Stimulated activated CD8-positive, alpha-beta memory T cell treated with anti-CD3 and anti-CD28 coated beads, Interleukin-15, amount 100 ng/mL, for 1 hour (primary cell): ENCODE measurements around the gene PROM1.

Source experiments
- DNase-seq: peaks from one replicate; pipeline ENCODE4 v3.0.0-alpha.2; 2020; ENCODE audit warnings: low read depth

The PROM1 gene

GRCh38 chr4:15983610-15984009 is 100.2 kb downstream of the PROM1 start:
- DNase-seq: no peak

DNA sequence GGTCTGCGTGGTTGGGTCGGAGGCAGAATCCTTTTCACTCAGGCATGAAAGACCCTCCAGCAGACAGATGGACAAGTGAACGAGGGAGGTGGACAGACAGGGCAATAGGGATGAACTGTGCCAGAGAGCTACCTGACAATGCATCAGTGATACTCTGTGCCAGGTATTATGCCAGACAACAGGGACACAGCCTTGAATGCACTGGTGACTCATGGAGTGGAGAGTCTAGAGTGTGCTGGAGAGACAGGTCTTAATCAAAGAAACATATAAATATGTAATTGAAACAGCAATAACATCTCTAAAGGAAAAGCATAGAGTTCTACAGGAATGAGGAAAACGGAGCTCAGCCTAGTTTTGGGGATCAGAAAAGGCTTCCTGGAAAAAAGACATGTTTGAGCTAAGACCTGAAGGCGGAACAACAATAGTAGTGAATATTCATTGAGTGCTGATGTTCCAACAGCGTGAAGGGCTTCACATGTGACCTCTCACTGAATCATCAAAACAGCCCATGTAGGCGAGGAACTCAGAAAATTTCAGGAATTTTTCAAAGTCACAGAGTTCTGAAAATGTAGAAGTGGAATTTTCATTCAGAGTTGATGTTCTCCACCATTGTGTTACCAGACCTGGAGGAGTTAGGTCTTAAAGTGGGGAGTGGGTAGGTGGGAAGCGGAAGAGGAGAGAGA is 100.8 kb downstream of the PROM1 start:
- no peak for DNase-seq

GRCh38 chr4:15976456-15977447 is 107.1 kb downstream of the PROM1 start:
- DNase-seq: no peak

DNA sequence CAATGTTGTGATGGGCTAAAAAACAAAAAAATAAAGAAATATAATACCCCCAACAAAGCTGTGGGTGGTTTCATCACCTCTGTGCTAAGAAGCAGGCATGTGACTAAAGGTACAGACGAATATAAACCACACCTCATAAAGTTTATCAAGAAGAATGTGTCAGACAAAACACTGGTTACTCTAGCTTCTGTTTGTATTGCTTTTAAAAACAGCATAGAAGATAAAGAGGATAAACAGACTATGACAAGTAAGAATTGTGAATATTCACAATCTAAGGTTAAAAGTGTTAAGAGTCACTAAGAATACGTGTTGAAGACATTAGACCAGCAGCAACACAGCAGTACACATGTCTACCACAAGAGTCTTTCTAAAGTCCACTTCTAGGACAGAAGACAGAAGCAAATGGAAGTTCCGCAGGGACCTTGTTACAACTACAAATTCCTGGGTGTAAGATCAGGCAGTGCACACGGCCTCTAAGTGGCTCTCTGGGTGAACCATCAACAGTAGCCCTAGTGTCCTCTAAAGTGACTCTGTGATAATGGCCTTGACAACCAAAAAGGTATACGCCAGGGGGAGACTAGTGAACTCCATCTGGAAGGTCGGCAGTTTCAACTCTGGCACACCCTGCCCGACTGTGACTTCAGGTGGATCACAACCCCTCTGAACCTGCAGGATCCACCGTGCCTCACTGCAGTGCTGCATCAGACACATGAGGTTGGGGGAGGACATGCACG is 112.6 kb downstream of the PROM1 start:
- DNase-seq: no peak

- no peak for DNase-seq
Measured at GRCh38 chr4:15968551-15969300, 115.1 kb downstream of the PROM1 start.

DNA sequence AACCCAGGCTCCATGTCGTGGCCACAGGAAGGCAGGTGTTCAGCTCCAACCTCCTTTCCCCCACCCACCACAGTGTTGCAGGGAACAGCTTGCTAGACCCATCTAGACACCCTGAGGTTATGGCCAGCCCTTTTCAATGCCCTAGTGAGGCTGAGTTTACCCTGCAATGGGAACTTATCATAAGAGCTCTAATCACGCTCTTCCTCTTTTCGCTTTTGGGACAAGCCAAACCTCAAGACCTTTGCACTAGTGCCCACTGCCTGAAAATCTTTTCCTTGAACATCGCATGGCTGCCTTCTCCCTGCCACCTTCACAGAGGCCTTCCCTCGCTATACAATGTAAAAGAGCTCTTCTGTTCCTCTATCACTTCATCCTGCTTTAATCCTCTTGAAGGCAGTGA is 118.5 kb downstream of the PROM1 start:
- DNase-seq: no peak

GRCh38 chr4:15964159-15964558 is 119.7 kb downstream of the PROM1 start:
- DNase-seq: no peak

DNA sequence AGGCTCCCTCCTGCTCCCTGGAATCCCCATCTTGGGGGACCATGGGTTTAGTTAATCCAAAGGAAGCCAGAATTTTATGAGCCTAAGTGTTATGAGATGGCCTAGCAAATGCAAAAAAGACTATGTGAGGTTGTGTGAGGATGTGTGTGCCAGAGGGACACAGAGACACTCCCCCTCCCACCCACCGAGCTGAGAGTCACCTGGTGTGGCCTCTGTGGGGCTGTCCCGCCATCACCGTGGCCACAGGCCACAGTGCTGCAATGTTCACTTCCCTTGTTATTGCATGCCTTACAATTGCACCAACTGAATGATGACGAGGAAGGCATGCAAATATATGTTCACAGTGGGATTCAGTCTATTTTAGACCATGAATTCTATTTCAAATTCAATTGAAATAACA is 120.2 kb downstream of the PROM1 start:
- DNase-seq: no peak

DNA sequence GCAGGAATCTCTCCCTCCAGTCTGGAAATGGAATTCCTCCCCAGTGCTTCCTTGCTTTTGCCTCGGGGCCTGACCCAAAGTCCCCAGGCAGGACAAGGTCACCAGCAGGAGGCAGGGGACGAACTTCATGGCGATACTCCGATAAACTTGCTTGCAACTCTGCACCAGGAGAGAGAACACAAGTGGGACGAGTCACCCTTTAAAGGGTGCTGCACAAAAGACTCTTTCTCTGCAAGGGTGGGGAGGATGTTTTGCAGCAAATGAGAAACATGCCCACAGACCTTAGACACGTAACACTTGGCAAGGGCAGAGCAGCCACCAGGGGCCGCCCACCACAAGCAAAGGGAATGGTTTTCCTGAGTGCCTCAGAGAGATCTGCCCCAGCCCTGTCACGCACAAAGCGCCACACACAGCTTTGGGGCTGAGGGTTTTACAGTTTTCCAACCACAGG is 120.8 kb downstream of the PROM1 start, which contains the start of gene FGFBP2:
Gene FGFBP2, minus strand, starts transcription at position 175 of the 451 bp plus-strand sequence. Its CDS starts 46 bp downstream, at position 129.
- DNase-seq: peak; percentile 51

DNA sequence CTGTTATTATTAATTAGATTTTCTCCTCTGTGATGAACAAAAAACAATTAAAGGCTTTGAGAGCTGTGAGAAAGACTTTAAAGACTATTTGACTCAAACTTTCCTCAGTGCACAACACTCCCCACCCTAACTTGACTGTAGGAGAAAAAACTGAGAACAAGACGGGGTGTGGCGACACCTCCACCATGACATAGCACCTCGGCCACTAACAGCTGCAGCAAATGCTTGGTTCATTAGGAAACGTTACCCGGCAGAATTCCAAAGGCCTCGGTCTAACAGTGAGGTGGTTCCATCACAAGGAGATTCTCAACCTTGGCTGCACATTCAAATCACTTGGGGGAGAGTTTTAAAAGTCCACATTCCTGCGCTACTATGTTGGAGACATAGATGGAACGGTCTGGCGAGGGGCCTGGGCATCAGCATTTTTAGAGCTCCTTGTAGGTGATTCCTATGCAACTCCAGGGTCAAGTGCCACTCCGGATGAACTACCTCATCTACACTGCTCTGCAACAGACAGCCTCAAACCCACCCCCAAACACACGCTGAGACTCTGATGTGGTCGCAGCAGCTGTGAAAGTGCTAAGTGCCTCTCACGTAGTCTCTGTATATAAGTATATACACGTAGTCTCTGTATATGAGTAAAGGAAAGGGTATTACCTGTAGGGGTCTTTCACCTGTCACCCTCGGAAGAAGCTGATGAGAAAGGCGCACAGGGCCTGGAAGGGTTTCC is 121.9 kb downstream of the PROM1 start:
- no peak for DNase-seq

DNA sequence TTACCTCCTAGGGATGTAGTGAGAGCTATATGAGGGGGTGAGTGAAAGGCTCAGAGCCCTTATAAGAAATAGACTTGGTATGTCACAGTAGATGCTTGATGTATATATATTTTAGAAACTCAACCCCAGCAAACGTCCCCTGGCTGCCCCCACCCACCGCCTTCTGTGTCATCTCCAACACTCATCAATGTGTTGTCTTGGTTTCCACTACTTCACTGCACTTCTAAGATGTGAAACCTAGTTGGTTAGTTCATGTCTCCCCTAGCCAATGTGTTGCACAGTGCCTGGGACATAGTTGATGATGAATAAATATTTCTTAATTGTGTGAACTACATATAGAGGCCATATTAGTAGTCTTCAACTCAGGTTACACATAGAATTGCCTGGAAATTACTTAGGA is 125.3 kb downstream of the PROM1 start:
- DNase-seq: no peak

GRCh38 chr4:15956179-15956850 is 127.5 kb downstream of the PROM1 start:
- DNase-seq: peak; percentile 66

DNA sequence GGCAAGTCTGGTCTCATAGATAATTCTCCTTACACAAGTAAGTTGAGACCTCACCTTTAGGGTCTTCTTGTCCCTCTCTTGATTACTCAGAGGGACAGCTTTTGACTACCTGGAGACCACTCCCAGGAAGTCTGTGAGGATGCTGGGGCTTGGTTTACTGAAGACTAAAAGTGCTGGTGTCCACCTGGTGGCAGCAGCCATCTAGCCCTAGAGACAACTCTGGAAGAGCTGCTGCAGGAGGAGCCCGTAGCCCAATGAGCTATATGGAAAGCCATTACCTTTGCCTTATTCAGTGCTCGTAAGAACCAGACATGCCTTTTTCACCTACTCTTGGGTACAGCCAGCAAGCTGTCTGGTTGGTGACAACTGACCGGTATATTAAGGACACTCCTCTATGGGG is 128.2 kb downstream of the PROM1 start:
- no peak for DNase-seq

GRCh38 chr4:15953625-15954024 is 130.2 kb downstream of the PROM1 start:
- DNase-seq: no peak

DNA sequence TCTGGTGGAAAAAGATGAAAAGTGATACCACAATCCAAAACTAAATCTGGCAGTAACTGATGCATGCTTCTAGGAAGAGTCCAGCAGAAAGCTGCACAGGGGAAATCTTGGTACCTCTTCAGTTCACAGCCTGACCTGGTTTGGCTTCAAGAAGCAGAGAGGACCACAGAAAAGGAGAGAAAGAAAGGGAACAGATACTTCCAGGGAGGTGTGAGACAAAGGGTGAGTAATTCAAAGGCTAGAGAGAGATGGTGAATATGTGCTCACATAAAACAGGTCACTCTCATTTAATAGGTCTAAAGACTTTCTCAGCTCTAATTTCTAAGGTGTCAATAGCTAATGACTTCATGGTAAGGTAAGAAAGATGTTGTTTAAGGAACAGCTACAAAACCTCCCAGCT is 132.0 kb downstream of the PROM1 start:
- DNase-seq: no peak

- DNase-seq: no peak
Measured at GRCh38 chr4:15948826-15949225, 135.0 kb downstream of the PROM1 start.

DNA sequence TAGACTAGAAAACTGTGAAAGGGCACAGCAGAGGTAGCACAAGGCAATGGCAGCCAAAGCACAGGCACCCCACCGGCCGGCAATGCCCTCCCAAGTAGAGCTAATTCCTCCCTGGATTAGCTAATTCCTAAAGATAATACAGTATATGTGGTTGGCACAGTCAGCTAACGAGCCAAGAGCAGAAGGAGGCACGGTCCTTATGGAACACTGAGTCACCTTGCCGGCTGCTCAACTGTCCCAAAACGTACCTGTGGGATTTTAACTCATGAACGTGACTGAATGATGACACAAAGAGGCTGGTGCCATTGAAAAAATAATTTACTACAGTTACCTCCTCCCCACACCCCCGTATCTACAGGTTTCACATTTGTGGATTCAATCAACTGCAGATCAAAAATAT is 136.1 kb downstream of the PROM1 start:
- no peak for DNase-seq

DNA sequence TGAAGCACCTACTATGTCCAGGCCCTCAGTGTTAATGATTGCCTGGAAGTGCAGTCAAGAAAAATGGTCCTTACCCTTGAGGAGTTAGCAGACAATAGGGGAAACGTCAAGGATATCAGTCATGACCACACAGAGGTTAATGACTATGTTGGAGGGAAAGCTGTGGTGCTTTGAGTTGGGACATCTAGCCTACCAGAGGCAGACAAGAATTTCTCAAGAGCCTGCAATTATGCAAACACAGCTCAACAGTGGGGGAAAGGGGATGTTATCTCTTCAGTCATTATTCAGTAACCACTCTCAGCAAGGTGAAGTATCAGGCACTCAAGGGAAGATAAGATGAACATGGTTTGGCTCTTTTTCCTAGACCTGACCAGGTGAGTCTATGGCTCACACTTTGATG is 138.3 kb downstream of the PROM1 start:
- no peak for DNase-seq

DNA sequence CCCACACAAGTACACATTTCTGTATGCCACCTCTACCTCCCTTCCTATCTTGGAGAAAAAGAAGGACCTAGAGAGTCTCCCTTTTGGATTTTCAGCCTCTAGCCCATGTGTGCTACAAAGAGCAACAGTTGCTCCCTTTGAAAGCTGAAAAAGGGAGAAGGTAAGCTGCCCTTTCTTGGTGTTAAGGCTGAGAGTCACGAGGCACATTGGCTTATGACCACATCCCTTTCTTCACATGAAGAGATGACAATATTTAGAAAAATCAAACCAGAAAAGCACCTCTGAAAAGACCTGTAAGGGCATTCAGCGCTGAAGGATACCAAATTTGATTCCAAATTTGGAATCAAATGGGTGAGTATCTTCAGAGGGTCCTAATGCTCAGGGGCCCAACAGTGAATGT is 138.9 kb downstream of the PROM1 start:
- no peak for DNase-seq

GRCh38 chr4:15942283-15942682 is 141.5 kb downstream of the PROM1 start:
- no peak for DNase-seq
